B cell (primary cell): ENCODE results near the gene SIRT3. TPM values are rescaled to one million over a fixed set of nuclear protein-coding genes. Genes with fewer than 3 reads are reported as not detected.
"Not testable (repeated sequence)": the region's sequence is repeated elsewhere in the genome, so short reads cannot be mapped to it uniquely, and the experiment has no call there.

ENCODE experiments used
- ATAC-seq: fragments of 200-7000 bp; cut with Tn5 transposase; one replicate; pipeline ENCODE4 v1.10.0; 2021; ENCODE audit warnings: low read depth, mild to moderate bottlenecking, moderate number of reproducible peaks, moderate library complexity
- CTCF ChIA-PET: fragments of 350-600 bp; sonication (Branson Sonifier 250); formaldehyde crosslinking; loops from one replicate; lab custom pipeline; 2021; ENCODE audit warnings: antibody characterized with exemption, inconsistent platforms; lab: Charles Lee
- POLR2A ChIA-PET: fragments of 350-600 bp; sonication (Branson Sonifier 250); formaldehyde crosslinking; loops from one replicate; lab custom pipeline; 2021; ENCODE audit warnings: antibody characterized with exemption; lab: Charles Lee
- DNase-seq: peaks from one replicate; pipeline ENCODE4 v3.0.0; 2013
- H2AFZ ChIP-seq: 2 replicates; pipeline ENCODE4 v1.6.1; 2012; ENCODE audit warnings: mild to moderate bottlenecking, low read depth, low read length; ENCODE audit not compliant: insufficient read depth, poor library complexity, severe bottlenecking
- H3K27ac ChIP-seq, 2 donors: 1 replicate in 1 of 2; 2 replicates in 1 of 2; pipeline ENCODE4 v1.5.1; 2012 to 2013; ENCODE audit warnings: low read length in 2 of 2, mild to moderate bottlenecking in 2 of 2, moderate library complexity in 1 of 2
- H3K27me3 ChIP-seq, 4 experiments: fragments of 200-600 bp in 1 of 4; sonication (generic) in 1 of 4; replicated peaks in 1 of 4; 1 replicate in 2 of 4; 2 replicates in 2 of 4; pipeline versions ENCODE4 v1.6.1 to v1.7.0; 2013 to 2016; ENCODE audit warnings: low read length in 3 of 4, mild to moderate bottlenecking in 2 of 4, mixed read lengths in 1 of 4, moderate library complexity in 1 of 4; ENCODE audit not compliant: insufficient read depth in 4 of 4, control insufficient read depth in 3 of 4; ENCODE audit errors: control extremely low read depth in 1 of 4
- H3K36me3 ChIP-seq, 2 experiments: replicated peaks in 1 of 2; 1 replicate in 1 of 2; 2 replicates in 1 of 2; pipeline versions ENCODE4 v1.6.1 to v1.7.1; 2013; ENCODE audit warnings: low read length in 1 of 2; ENCODE audit not compliant: insufficient read depth in 2 of 2, control insufficient read depth in 1 of 2; ENCODE audit errors: control extremely low read depth in 1 of 2, extremely low read depth in 1 of 2
- H3K4me1 ChIP-seq, 2 donors: fragments of 200-600 bp in 1 of 2; sonication (generic) in 1 of 2; 1 replicate in 1 of 2; 2 replicates in 1 of 2; pipeline versions ENCODE4 v1.5.1 to v1.6.1; 2013 to 2017; ENCODE audit warnings: low read length in 2 of 2; ENCODE audit not compliant: control insufficient read depth in 2 of 2, insufficient read depth in 2 of 2
- H3K4me2 ChIP-seq: replicated peaks from 2 replicates; pipeline ENCODE3; 2012; ENCODE audit warnings: mild to moderate bottlenecking, low read depth, low read length; ENCODE audit not compliant: poor library complexity, severe bottlenecking
- H3K4me3 ChIP-seq, 5 experiments: fragments of 200-600 bp in 1 of 5; sonication (generic) in 1 of 5; 1 replicate in 3 of 5; 2 replicates in 2 of 5; pipeline versions ENCODE4 v1.5.1 to v1.7.0; 2011 to 2016; ENCODE audit warnings: low read length in 4 of 5, mild to moderate bottlenecking in 4 of 5, low read depth in 2 of 5, control low read depth in 1 of 5, moderate library complexity in 1 of 5; ENCODE audit not compliant: insufficient read depth in 1 of 5; ENCODE audit errors: control extremely low read depth in 1 of 5, extremely low read depth in 1 of 5
- H3K79me2 ChIP-seq: fragments of 200-600 bp; sonication (generic); one replicate; pipeline ENCODE4 v1.6.0; 2016; ENCODE audit warnings: low read length; ENCODE audit not compliant: control insufficient read depth, insufficient read depth
- H3K9ac ChIP-seq: fragments of 200-600 bp; sonication (generic); 2 replicates; pipeline ENCODE4 v1.6.1; 2017; ENCODE audit warnings: mild to moderate bottlenecking, low read length, moderate library complexity
- H3K9me3 ChIP-seq, 3 donors: one replicate each; pipeline versions ENCODE4 v1.6.1 to v1.7.1; 2013; ENCODE audit warnings: low read length in 2 of 3; ENCODE audit not compliant: control insufficient read depth in 2 of 3, insufficient read depth in 1 of 3; ENCODE audit errors: control extremely low read depth in 1 of 3
- H4K20me1 ChIP-seq: 2 replicates; pipeline ENCODE4 v1.6.0; 2012; ENCODE audit warnings: mild to moderate bottlenecking, low read length; ENCODE audit not compliant: insufficient read depth, control insufficient read depth, poor library complexity, severe bottlenecking
- H3K27ac Mint-ChIP-seq: one replicate; pipeline ENCODE4 v1.8.0; 2021; ENCODE audit warnings: mixed read lengths
- H3K27me3 Mint-ChIP-seq: one replicate; pipeline ENCODE4 v1.8.0; 2021; ENCODE audit warnings: mixed read lengths
- H3K4me1 Mint-ChIP-seq: one replicate; pipeline ENCODE4 v1.8.0; 2021; ENCODE audit warnings: mixed read lengths
- H3K4me3 Mint-ChIP-seq: one replicate; pipeline ENCODE4 v1.8.0; 2021; ENCODE audit warnings: mixed read lengths
- H3K9me3 Mint-ChIP-seq: one replicate; pipeline ENCODE4 v1.8.0; 2022; ENCODE audit warnings: mixed read lengths; ENCODE audit not compliant: insufficient read depth
- EZH2 ChIP-seq: IDR thresholded peaks from 2 replicates; pipeline ENCODE4 v1.6.1; 2012; ENCODE audit warnings: borderline replicate concordance, low read depth, mild to moderate bottlenecking, moderate library complexity, low read length; ENCODE audit not compliant: insufficient read depth, poor library complexity, severe bottlenecking
- whole genome bisulfite sequencing: methylation state at CpG from one replicate; pipeline ENCODE4 v1.1.5; 2013; ENCODE audit warnings: missing lambda C conversion rate; ENCODE audit not compliant: insufficient coverage; 5-methylcytosine and 5-hydroxymethylcytosine counted together
- intact Hi-C: fragments of 100-400 bp; cut with micrococcal nuclease; formaldehyde crosslinking; loops from one replicate; pipeline ENCODE4 v1.10.0; 2022
- polyA plus RNA-seq: library from polyadenylated mRNA; depleted of rRNA; stranded (reverse); fragments of >200 nt; gene quantifications from 2 replicates; pipeline ENCODE4 v1.2.3, GENCODE V29; 2012
- total RNA-seq, 2 donors: library from RNA; stranded (reverse); fragments of 120-200 nt in 1 of 2; gene quantifications; 1 replicate in 1 of 2; 2 replicates in 1 of 2; pipeline versions ENCODE4 v1.2.3 to v1.2.4, GENCODE V29; 2013 to 2022
- TF ChIP-seq, protein P1 (sequence below): fragments of 200-600 bp; IDR thresholded peaks from one replicate; pipeline ENCODE4 v1.8.0; 2022; ENCODE audit warnings: antibody characterized with exemption, mild to moderate bottlenecking

The SIRT3 gene
- total and polyA plus RNA-seq, 2 donors (not counting 1 experiment from before 2014, with no cell fraction given) = 22.9 to 27.9 TPM

DNA sequence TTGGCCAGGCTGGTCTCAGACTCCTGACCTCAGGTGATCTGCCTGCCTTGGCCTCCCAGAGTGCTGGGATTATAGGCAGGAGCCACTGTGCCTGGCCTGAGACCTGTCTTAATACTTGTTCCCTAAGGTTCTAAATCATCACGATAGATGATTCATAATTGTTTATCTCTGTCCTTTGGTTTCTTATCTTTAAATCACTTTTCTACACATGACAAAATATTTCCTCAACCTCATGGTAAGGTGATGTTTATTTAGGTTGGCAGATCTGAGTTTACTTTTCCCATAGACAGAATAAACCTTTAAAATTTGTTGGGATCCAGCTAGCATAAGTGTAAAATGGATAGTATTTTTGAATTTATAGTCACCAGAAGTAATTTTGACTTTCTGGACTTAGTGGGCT, 4.2 kb upstream of the SIRT3 start:
- H3K79me2 ChIP-seq = peaks cover 85% of the 10 kb centered on the region
- POLR2A ChIA-PET = no interaction called here
- no CpG with 5 or more reads among the region's 1 CpG for WGBS
- intact Hi-C loops = no loop called here
- no peaks in the 10 kb centered on the region for H3K9me3 Mint-ChIP-seq
- no peak overlapping the region for H3K9ac ChIP-seq
- ATAC-seq = no peak
- DNase-seq = no peak
- no peak overlapping the region for H3K4me3 Mint-ChIP-seq
- H3K36me3 ChIP-seq = peaks cover 4 to 47% of the 10 kb centered on the region in 2 experiments
- no peaks in the 10 kb centered on the region for H3K9me3 ChIP-seq
- TF ChIP-seq, protein P1, sequence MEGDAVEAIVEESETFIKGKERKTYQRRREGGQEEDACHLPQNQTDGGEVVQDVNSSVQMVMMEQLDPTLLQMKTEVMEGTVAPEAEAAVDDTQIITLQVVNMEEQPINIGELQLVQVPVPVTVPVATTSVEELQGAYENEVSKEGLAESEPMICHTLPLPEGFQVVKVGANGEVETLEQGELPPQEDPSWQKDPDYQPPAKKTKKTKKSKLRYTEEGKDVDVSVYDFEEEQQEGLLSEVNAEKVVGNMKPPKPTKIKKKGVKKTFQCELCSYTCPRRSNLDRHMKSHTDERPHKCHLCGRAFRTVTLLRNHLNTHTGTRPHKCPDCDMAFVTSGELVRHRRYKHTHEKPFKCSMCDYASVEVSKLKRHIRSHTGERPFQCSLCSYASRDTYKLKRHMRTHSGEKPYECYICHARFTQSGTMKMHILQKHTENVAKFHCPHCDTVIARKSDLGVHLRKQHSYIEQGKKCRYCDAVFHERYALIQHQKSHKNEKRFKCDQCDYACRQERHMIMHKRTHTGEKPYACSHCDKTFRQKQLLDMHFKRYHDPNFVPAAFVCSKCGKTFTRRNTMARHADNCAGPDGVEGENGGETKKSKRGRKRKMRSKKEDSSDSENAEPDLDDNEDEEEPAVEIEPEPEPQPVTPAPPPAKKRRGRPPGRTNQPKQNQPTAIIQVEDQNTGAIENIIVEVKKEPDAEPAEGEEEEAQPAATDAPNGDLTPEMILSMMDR = no peak
- no peak for TF ChIP-seq EZH2
- no peak overlapping the region for H3K27ac Mint-ChIP-seq
- H3K27me3 ChIP-seq = no peaks in the 10 kb centered on the region
- no peak overlapping the region for H2AFZ ChIP-seq
- no peak overlapping the region for H3K27ac ChIP-seq
- H3K4me2 ChIP-seq = no peak overlapping the region
- H3K4me3 ChIP-seq = no peak overlapping the region
- H3K27me3 Mint-ChIP-seq = no peaks in the 10 kb centered on the region
- peaks cover 15 to 18% of the 10 kb centered on the region in 2 donors for H3K4me1 ChIP-seq
- H3K4me1 Mint-ChIP-seq = peaks cover 33% of the 10 kb centered on the region
- H4K20me1 ChIP-seq = peaks cover 26% of the 10 kb centered on the region
- CTCF ChIA-PET = interaction anchor here (1.4 to 3.8 kb wide), 4 partner anchors 11 to 115 kb away, joined by 3 to 29 read pairs (median 12); partner anchors contain the start of genes BET1L and RIC8A

DNA sequence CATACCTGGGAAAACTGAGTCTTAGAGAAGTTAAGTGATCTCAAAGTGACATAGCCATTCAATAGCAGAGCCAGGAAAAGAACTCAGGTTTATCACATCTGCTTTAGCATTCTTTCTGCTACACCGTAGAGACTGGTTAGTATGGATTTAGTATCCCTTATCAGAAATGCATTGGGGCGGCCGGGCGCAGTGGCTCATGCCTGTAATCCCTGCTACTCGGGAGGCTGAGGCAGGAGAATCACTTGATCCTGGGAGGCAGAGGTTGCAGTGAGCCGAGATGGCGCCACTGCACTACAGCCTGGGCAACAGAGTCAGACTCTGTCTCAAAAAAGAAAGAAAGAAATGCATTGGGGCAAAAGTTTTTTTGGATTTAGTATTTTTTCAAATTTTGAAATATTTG, 2.2 kb upstream of the SIRT3 start:
- H3K9me3 Mint-ChIP-seq, H3K27ac ChIP-seq, DNase-seq, ATAC-seq, H2AFZ ChIP-seq, H3K27me3 ChIP-seq, H3K27me3 Mint-ChIP-seq, H3K9me3 ChIP-seq, H3K9ac ChIP-seq, H3K4me3 ChIP-seq, H3K27ac Mint-ChIP-seq: not testable (repeated sequence)
- Mint-ChIP-seq H3K4me3 (peak overlapping the region; percentile 99), H3K4me1 (peaks cover 39% of the 10 kb centered on the region)
- ChIA-PET POLR2A (interaction anchor here (1.5 kb wide), 1 partner anchor 42 kb away, joined by 4 read pairs; no protein-coding TSS in a partner anchor), CTCF (interaction anchor here (0.9 to 3.8 kb wide), 5 partner anchors 8 to 89 kb away, joined by 3 to 29 read pairs (median 3); no protein-coding TSS in a partner anchor)
- WGBS = 100% methylated on average over 5 of the region's 7 CpGs
- H3K79me2 ChIP-seq = peaks cover 69% of the 10 kb centered on the region
- H3K4me2 ChIP-seq = peak overlapping the region; percentile 89
- intact Hi-C loops = loop anchor here (5.0 kb wide), 1 partner anchor 49 kb away; the partner anchor contains the start of gene PGGHG
- H3K4me1 ChIP-seq = peaks cover 18 to 22% of the 10 kb centered on the region in 2 donors
- H3K36me3 ChIP-seq = peaks cover 4 to 33% of the 10 kb centered on the region in 2 experiments
- H4K20me1 ChIP-seq = peaks cover 26% of the 10 kb centered on the region
